Measurements from ENCODE around the gene ZBTB44. TPM values are rescaled to one million over a fixed set of nuclear protein-coding genes. Genes with fewer than 3 reads are reported as not detected.
A peak's percentile ranks its signal among the peaks of the same experiment; 100 is the strongest.
"Not testable (repeated sequence)": the region's sequence is repeated elsewhere in the genome, so short reads cannot be mapped to it uniquely, and the experiment has no call there.

The ZBTB44 gene, protein sequence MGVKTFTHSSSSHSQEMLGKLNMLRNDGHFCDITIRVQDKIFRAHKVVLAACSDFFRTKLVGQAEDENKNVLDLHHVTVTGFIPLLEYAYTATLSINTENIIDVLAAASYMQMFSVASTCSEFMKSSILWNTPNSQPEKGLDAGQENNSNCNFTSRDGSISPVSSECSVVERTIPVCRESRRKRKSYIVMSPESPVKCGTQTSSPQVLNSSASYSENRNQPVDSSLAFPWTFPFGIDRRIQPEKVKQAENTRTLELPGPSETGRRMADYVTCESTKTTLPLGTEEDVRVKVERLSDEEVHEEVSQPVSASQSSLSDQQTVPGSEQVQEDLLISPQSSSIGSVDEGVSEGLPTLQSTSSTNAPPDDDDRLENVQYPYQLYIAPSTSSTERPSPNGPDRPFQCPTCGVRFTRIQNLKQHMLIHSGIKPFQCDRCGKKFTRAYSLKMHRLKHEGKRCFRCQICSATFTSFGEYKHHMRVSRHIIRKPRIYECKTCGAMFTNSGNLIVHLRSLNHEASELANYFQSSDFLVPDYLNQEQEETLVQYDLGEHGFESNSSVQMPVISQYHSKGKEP
- 23.8 and 25.5 TPM in 2 replicates for total RNA-seq (2014; rRNA removed; shearing (Covaris generic); ENCODE audit: low replicate concordance)

DNA sequence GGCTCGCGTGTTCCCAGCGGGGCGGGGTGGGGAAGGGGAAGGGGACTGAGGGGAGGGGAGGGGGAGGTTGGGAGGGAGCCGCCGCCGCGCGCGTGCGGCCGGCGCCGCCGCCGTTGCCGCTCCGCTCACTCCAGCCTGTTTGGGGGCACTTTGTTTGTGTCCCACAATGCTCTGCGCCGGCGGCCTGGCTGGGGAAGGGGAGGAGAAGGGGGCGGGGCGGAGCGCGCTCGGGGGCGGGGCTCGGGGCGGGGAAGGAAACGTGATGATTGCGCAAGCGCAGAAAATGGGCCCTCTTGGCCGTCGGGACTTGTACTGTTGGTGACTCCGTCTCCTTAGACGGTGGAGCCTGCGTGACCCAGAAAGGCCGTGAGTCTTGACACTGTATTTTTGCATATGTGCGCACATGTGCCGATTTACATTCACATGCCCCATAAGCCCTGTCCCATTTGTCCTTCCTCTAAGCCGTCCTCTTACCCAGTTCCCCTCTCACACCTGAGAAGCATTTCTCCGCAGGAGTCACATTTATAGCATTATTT, at the start of gene ZBTB44:
TSS of gene ZBTB44 (minus strand) at position 168 of the 536 bp plus-strand sequence. CDS start 53,044 bp downstream, outside the sequence.
- in situ Hi-C loops (cut with HindIII; ENCODE audit: low pct_unique_long_range_greater_than_20kb, low sequenced_read_pairs): no loop called here
- DNase-seq (ENCODE audit: low read depth): peak; percentile 55

DNA sequence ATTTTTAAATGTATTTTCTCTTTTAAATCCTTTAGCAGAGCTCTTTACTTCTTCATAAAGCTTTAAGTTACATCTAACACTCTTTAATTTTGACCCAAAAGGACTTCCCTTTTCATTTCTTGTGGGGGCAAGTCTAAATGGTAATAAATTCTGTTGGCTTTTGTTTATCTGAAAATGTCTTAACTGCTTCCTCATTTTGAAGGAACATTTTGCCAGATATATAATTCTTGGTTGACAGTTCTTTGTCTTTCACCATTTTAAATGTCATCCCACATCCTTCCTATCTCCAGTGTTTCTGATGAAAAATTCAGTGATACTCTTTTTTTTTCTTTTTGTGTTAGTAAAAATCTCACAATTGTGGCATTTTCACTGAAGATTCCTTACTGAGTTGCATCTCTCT, 44.7 kb upstream of the ZBTB44 start:
- no peak for DNase-seq (ENCODE audit: low read depth)
- in situ Hi-C loops (cut with HindIII; ENCODE audit: low pct_unique_long_range_greater_than_20kb, low sequenced_read_pairs): no loop called here

DNA sequence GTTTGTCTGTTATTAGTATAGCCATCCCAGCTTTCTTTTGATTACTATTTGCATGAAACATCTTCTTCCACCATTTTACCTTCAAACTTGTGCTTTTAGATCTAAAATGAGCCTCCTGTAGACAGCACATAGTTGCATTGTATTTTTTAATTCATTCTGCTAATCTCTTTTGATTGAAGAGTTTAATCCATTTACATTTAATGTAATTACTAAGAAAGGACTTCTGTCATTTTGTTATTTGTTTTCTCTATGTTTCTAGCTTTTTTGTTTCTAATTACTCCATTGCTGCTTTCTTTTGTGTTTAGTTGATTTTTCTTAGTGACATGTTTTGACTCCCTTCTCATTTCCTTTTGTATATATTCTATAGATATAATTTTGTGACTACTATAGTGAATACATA, 43.7 kb upstream of the ZBTB44 start:
- in situ Hi-C loops (cut with HindIII; ENCODE audit: low pct_unique_long_range_greater_than_20kb, low sequenced_read_pairs): no loop called here
- no peak for DNase-seq (ENCODE audit: low read depth)

DNA sequence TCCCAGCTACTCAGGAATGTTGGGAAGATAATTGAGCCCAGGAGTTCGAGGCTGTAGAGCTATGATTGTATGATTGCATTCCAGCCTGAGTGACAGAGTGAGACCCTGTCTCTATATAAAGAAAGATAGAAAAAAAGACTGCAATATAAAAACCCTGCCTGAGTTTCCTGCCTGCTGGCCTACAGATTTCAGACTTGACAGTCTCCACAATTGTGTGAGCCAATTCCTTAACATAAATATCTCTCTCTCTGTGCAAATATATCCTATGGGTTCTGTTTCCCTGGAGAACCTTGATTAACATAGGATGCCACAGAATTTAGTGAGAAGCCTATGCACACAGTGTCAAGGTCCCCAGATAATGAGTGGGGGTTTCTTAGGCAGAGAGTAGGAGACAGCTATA, 32.5 kb upstream of the ZBTB44 start:
- in situ Hi-C loops (cut with HindIII; ENCODE audit: low pct_unique_long_range_greater_than_20kb, low sequenced_read_pairs): no loop called here
- no peak for DNase-seq (ENCODE audit: low read depth)

DNA sequence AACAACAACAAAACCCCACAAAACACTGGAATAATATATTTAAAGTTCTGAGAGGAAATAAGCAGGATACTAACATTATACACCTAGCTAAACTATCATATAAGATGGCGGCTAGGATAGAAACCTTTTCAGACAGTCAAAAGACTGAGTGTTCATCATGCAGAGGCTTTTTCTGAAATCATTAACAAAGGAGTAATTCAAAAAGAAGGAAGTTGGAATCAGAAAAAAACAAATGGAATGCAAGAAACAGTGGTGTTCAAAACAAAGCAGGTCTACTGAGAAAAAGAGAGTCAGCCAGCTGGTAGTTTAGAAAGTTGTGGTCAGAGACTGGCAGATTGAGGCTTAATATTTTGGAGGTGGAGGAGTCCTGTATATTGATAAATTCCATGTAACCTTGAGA, 30.1 kb upstream of the ZBTB44 start:
- in situ Hi-C loops (cut with HindIII; ENCODE audit: low pct_unique_long_range_greater_than_20kb, low sequenced_read_pairs): no loop called here
- peak; percentile 3 for DNase-seq (ENCODE audit: low read depth)

DNA sequence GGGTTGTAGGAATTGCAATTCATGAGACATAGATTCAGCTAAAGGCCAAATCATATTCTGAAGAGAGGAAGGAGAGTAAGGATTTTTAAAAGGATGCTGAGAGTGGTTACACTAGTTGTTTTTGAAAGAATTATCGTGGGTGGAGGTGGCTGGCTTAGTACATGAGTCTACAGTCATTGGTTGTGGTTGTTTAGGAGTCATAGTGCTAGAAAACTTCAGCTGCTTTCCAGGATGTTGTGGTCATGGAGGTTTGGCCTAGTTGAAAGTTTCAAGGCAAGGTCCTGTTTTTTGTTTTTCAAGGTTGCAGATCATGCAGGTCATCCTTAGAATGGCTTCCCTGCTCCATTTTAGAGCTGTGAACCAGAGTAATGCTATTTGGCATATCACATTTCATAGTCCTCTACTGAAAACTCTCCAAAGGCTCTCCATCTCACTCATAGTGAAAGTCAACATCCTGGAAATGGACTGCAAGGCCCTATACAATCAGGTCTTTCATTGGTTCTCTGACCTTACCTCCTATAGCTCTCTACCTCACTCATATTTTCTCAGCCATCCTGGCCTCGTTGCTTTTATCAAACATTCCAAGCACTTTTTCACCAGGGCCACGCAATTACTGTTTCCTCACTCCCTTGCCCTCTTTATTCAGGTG, 26.1 kb upstream of the ZBTB44 start:
- in situ Hi-C loops (cut with HindIII; ENCODE audit: low pct_unique_long_range_greater_than_20kb, low sequenced_read_pairs): no loop called here

DNA sequence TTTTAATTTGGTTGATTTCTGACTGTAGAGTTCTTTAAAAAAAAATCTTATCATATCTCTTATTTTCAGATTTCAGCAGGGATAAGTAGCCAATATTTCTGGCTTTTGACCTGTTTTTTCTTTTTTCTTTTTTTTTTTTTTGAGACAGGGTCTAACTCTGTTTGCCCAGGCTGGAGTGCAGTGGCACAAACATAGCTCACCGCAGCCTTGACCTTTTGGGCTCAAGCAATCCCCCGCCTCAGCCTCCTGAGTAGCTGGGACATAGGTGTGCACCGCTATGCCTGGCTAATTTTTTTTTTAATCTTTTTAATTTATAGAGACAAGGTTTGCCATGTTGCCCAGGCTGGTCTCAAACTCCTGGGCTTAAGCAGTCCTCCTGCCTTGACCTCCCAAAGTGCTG, 23.9 kb upstream of the ZBTB44 start:
- in situ Hi-C loops (cut with HindIII; ENCODE audit: low pct_unique_long_range_greater_than_20kb, low sequenced_read_pairs): no loop called here
- DNase-seq (ENCODE audit: low read depth): no peak

More for the DNA sequence above, 26.1 kb upstream of the ZBTB44 start:
- no peak for DNase-seq (ENCODE audit: low read depth)

DNA sequence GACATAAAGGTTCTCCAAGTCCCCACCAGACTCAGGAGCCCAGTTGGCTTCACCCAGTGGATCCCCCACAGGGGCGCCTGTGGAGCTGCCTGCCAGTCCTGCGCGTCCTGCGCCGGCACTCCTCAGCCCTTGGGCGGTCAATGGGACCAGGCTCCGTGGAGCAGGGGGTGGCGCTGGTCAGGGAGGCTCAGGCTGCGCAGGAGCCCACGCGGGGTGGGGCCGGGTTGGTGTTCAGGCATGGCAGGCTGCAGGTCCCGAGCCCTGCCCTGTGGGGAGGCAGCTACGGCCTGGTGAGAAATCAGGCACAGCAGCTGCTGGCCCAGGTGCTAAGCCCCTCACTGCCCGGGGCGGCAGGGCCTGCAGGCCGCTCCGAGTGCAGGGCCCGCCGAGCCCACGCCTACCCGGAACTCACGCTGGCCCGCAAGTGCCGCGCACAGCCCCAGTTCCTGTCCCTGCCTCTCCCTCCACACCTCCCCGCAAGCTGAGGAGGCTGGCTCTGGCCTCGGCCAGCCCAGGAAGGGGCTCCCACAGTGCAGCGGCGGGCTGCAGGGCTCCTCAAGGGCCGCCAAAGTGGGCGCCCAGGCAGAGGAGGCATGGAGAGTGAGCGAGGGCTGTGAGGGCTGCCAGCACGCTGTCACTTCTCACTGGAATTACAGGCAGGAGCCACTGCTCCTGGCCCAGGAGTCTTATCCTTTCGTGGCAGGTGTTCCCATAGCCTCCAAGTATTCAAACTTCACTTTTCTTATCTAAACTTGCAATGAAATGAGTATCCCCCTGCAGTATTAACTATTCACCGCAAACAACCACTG, 22.8 kb upstream of the ZBTB44 start:
- no peak for DNase-seq (ENCODE audit: low read depth)
- in situ Hi-C loops (cut with HindIII; ENCODE audit: low pct_unique_long_range_greater_than_20kb, low sequenced_read_pairs): no loop called here

DNA sequence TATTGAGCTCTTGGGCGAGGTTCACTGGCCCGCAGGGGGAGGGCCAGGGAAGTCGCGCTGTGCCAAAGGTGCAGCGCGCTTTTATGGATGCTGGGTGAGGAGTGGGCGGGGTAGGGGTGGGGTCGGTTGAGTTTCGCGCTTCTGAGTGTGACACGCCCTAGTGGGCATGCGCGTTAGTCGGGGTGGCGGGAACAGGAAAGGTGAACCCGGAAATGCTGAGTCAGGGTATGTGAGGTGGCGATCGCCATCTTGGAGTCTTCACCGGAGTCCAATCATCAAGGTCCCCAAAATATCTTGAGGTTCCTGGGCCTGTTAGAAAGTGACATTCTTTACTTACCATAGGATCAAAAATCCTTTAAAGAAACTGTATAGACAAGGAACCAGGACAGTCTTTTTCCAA, 16.7 kb upstream of the ZBTB44 start:
- in situ Hi-C loops (cut with HindIII; ENCODE audit: low pct_unique_long_range_greater_than_20kb, low sequenced_read_pairs); DNase-seq (ENCODE audit: low read depth): not testable (repeated sequence)

DNA sequence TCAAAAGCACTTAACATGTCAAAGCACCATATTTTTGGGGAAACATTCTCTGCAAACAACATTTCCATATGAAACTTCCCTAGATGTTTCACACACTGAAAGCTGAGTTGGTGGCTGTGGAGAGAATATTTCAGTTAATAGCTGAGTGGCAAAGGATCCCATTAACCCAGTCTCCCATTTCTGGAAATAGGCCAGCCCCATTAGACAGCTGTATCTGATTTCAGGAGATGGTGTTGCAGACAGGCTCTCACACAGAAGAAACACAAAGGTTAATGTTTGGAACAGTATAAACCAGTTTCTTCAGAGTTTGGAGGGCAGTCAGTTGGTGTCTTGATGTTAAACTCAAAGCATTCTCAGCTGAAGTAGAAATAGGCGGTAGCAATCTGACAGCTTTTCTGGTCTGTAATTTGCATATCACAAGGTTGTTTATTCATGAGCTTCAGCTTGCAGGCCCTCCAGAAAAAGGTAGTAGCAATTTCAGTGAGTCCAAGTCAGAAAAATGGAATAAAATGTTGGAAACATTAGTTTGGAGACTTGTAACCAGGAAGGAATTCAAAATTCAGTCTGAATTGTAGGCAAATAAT, 15.5 kb upstream of the ZBTB44 start:
- DNase-seq (ENCODE audit: low read depth): no peak
- in situ Hi-C loops (cut with HindIII; ENCODE audit: low pct_unique_long_range_greater_than_20kb, low sequenced_read_pairs): no loop called here

DNA sequence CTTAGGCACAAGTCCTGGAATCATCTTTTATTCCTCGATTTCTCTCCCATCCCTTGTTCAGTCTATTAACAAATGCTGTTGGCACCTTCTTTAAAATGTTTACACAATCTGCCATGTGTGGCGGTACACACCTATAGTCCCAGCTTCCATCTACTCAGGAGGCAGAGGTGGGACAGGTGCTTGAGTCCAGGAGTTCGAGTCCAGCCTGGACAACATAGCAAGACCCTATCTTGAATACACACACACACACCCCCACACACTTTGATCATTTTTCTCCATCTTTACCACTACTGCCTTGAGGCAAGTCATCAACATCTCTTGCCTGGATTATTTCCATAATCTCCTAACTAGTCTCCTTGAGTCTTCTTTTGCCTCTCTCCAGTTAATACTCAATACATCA, 13.7 kb upstream of the ZBTB44 start:
- DNase-seq (ENCODE audit: low read depth): no peak
- in situ Hi-C loops (cut with HindIII; ENCODE audit: low pct_unique_long_range_greater_than_20kb, low sequenced_read_pairs): no loop called here

DNA sequence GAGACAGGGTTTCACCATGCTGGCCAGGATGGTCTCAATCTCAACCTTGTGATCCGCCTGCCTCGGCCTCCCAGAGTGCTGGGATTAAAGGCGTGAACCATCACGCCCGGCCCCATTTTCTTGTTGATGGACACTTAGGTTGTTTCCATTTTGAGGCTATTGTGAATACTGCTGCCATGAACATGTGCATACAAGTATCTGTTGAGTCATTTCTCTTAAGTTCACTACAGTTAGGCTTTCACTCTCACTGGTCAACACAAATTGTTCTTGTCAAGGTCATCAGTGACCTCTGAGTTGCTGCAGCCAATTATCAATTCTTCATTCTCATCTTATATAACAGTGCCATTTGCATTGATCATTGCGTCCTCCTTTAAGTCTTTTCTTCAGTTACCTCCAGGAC, 13.0 kb upstream of the ZBTB44 start:
- DNase-seq (ENCODE audit: low read depth): no peak
- in situ Hi-C loops (cut with HindIII; ENCODE audit: low pct_unique_long_range_greater_than_20kb, low sequenced_read_pairs): no loop called here

DNA sequence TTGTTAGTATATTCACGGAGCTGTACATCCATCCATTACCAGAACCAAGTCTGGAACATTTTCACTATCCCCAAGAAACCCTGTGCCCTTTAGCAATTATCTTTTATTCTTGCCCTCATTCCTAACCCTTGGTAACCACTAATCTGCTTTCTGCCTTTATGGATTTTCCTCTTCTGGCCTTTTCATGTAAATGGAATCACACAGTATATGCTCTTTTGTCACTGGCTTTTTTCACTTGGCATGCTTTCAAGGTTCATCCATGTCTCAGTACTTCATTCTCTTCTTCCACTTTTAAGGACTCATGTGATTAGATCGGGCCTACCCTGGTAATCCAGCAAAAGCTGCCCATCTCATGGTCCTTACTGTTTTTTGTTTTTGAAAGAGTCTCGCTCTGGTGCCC, 11.0 kb upstream of the ZBTB44 start:
- no peak for DNase-seq (ENCODE audit: low read depth)
- in situ Hi-C loops (cut with HindIII; ENCODE audit: low pct_unique_long_range_greater_than_20kb, low sequenced_read_pairs): no loop called here

DNA sequence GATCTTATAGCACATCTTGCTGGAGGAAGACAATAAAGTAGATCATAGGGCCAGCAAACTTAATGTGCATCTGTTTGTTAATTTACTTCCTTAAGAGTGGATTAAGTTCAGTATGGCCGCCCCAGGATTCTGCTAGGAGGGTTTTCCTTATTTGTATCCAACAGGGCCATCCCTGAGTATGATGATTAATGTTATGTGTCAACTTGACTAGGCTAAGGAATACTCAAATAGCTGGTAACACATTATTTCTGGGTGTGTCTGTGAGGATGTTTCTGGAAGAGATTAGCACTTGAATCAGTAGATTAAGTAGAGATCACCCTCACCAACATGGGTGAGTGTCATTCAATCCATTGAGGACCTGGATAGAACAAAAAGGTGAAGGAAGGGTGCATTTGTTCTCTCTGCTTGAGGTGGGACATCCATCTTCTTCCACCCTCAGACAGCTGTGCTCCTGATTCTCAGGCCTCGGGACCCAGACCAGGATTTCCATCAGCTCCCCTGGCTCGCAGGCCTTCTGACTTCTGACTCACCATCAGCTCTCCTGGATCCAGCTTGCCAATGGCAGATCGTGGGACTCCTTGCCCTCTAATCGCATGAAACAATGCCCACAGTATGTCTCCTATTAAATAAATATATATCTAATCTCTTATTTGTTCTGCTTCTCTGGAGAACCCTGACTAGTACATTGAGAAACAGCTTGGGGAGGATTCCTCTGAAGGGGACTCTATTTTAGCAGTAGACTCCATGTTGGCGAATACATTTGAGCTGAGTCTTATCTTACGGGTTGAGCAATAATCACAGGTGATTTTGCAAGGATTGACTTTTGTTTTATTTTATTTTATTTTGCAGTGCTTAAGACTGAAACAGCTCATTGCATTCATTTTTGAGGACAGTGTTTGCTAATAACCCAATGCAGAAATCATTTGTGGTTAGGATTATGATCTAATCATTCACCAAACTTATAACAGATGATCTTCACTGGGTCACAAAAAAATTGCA, 9.0 kb upstream of the ZBTB44 start:
- in situ Hi-C loops (cut with HindIII; ENCODE audit: low pct_unique_long_range_greater_than_20kb, low sequenced_read_pairs): no loop called here
- DNase-seq (ENCODE audit: low read depth): no peak

DNA sequence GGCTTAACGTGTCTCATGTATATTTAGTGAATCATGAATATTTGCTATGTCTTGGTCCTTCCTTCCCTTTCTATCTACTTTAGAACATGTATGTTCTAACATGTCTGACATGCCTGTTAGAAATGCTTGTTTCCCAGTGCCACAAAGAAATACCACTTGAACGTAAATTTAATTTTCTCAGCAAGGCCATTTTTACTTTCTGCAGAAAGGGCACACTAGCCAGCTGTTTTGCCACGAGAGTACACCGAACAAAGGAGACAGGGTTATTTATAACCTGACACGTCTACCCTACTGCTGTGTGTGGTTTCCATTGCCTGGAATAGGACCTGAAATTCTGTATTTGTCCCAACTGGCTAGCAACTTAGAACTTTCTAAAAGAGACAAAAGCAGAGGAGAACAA, 7.4 kb upstream of the ZBTB44 start:
- in situ Hi-C loops (cut with HindIII; ENCODE audit: low pct_unique_long_range_greater_than_20kb, low sequenced_read_pairs): no loop called here
- DNase-seq (ENCODE audit: low read depth): no peak

DNA sequence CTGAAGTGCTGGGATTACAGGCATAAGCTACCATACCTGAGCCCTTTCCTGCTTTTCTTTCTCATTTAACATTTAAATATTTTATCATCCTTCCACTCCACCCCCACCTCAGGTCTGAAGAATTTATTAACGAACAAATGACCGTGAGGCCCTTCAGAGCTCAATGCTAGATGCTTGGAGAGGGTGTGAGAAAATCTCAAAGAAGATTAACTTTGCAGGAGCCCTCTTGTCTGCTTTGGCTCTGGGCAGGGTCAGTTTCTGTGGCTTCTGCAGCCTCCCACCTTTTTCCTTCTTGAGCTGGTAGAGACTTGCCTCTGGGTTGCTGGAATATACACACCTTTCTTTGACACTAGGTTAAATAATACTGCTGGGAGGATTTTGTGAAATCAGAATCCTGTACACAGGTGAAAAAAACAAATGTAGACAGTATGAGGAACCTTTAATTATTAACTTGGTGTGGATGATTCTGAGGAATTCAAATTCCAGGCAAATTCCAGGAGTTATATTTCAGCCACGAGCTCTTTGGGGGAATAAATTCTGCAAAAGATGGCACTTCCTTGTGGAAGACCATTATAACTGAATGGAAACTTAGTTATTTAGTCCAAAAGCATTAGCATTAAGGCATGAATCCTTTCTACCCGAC, 3.4 kb upstream of the ZBTB44 start:
- peak; percentile 82 for DNase-seq (ENCODE audit: low read depth)
- in situ Hi-C loops (cut with HindIII; ENCODE audit: low pct_unique_long_range_greater_than_20kb, low sequenced_read_pairs): no loop called here

Data from Caki2 (cell line).